HL-60/S4 treated with phorbol 12-myristate 13-acetate at 8.2 ng/mL for 4 days and 3 days (cell line): ENCODE measurements around the gene LRRC26.
"Not testable (repeated sequence)": the region's sequence is repeated elsewhere in the genome, so short reads cannot be mapped to it uniquely, and the experiment has no call there.

Source experiments
- in situ Hi-C: fragments of 300-500 bp; cut with MboI; formaldehyde crosslinking; loops from 2 replicates; pipeline ENCODE4 v1.15.0; 2022; ENCODE audit warnings: low sequenced_read_pairs

The LRRC26 gene

GRCh38 chr9:137139468-137140150, 30.2 kb downstream of the LRRC26 start:
- in situ Hi-C loops: no loop called here

- in situ Hi-C loops: no loop called here
Measured at GRCh38 chr9:137138722-137139467, 31.0 kb downstream of the LRRC26 start, which contains the start of gene GRIN1. Gene GRIN1, plus strand, starts transcription at chr9:137139154. Its CDS starts 333 bp downstream, at chr9:137139487.

GRCh38 chr9:137138058-137138721, 31.7 kb downstream of the LRRC26 start:
- in situ Hi-C loops: no loop called here

GRCh38 chr9:137136881-137137607, 32.8 kb downstream of the LRRC26 start:
- in situ Hi-C loops: no loop called here

DNA sequence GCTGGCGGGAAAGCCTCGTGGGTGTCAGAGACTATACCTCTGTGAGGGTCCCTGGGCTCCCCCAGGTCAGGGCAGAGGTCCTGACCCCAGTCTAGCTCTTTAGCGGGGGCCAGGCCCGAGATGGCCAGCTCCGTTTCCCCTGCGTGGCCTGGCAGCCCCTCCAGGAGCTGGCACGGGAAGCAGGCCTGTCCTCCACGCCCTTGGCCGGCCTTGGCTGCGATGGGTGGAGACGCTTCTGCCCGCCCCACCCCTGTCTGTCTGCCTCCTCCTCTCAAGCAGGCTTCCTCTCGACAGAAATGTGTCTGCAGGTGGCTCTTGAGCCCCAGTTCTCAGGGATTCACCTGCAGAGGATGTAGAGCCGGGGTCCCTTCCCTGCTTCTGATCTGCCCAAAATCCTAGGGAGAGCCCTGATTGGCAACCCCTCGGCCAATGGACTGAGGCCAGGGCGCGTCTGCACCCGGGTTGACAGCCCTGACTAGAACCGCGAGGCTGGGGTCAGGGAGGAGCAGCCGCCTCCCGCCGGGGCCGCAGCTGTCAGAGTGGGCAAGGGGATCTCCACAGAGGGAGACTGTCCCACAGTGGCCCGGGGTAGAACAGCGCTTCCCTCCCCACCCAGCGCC, 33.5 kb downstream of the LRRC26 start:
- in situ Hi-C loops: no loop called here

DNA sequence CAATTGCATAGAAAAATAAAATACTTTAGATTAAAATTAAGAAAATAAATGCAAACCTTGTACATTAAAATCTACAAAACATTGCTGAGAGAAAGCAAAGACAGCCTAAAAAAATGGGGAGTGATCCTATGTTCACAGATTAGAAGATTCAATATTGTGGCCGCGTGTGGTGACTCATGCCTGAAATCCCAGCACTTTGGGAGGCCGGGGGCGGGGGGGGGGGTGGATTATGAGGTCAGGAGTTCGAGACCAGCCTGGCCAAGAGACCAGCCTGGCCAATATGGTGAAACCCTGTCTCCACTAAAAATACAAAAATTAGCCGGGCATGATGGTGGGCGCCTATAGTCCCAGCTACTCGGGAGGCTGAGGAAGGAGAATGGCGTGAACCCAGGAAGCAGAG, 34.7 kb downstream of the LRRC26 start:
- in situ Hi-C loops: not testable (repeated sequence)

DNA sequence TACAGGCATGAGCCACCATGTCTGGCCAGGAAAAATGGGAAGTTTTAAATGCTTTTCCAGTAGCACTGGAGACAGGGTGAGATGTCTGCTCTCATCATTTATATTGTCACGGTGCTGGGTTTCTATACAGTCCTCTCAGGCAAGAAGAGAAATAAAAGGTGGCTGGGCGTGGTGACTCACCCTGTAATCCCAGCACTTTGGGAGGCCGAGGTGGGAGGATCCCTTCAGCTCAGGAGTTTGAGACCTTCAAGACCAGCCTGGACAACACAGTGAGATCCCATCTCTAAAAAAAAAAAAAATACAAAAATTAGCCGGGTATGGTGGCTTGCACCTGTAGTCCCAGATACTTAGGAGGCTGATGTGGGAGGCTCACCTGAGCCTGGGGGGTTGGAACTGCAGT, 35.7 kb downstream of the LRRC26 start:
- in situ Hi-C loops: no loop called here

GRCh38 chr9:137130176-137130755, 39.6 kb downstream of the LRRC26 start:
- in situ Hi-C loops: no loop called here

GRCh38 chr9:137129456-137130175, 40.2 kb downstream of the LRRC26 start:
- in situ Hi-C loops: loop anchor here (10.0 kb wide), 1 partner anchor 95 kb away; the partner anchor contains the start of genes CYSRT1, RNF208 and RNF224

DNA sequence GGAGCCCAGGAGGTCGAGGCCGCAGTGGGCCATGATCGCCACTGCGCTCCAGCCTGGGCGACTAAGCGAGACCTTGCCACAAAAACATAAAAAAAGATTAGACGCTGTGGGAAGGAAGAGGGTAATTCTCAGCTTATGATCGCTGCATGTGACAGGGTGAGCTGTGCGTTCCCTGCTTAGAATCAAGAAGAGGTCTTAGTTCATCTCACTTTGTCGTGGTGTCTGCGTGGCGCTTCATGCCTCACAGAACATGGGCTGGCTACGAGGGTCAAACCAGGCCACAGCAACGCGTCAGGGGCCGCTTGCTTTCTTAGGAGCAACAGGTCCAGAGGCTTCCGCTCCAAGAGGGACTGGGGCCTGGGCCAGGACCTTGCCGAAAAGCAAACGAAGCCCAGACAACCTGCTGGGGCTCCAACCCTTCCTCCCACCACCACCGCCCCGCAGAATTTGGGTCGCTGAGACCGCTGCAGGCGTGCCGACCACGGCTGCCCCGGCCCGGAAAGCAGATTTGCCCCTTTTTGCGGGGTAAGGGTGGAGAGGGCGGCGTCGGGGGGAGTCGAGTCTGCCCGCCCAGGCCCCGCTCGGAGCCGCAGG, 40.9 kb downstream of the LRRC26 start:
- in situ Hi-C loops: loop anchor here (10.0 kb wide), 1 partner anchor 96 kb away; the partner anchor contains the start of genes CYSRT1, RNF208 and RNF224

DNA sequence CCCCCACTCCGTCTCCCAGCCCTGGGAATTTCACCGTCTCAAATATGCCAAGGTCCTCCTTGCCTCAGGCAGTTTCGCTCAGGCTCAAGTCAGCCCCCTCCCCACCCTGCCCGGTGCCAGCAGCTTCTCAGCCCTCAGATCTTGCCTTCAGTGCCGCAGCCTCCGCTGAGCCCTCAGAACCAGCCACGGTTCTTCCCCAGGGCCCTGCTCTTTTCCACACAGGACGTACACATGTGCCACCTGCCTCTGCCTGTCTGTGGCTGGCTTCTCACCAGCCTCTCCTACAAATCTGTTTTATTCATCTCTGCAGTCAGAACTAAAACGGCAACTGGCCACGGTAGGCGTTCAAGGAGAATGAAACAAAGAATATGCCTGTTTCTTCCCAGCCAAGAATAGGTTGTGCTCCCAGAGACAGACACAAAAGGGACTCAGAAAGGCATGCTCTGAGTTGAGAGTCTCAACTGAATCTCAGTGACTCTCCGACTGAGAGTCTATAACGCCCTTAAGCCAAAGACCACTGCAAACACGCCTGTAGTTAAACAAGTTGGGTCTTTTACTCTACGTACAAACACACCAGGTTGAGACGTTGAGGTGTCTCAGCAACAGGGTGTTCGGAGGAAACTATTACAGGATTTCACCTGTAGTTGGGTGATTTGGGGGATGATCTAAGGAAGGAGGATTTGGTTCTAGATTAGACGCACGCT, 41.5 kb downstream of the LRRC26 start:
- in situ Hi-C loops: loop anchor here (10.0 kb wide), 1 partner anchor 96 kb away; the partner anchor contains the start of genes CYSRT1, RNF208 and RNF224

GRCh38 chr9:137127301-137128157, 42.3 kb downstream of the LRRC26 start:
- in situ Hi-C loops: loop anchor here (10.0 kb wide), 1 partner anchor 97 kb away; the partner anchor contains the start of genes CYSRT1, RNF208 and RNF224

- in situ Hi-C loops: loop anchor here (10.0 kb wide), 1 partner anchor 98 kb away; the partner anchor contains the start of genes CYSRT1, RNF208 and RNF224
Measured at GRCh38 chr9:137126786-137127185, 43.1 kb downstream of the LRRC26 start.

GRCh38 chr9:137123952-137124462, 45.8 kb downstream of the LRRC26 start:
- in situ Hi-C loops: loop anchor here (10.0 kb wide), 1 partner anchor 101 kb away; the partner anchor contains the start of genes CYSRT1, RNF208 and RNF224

DNA sequence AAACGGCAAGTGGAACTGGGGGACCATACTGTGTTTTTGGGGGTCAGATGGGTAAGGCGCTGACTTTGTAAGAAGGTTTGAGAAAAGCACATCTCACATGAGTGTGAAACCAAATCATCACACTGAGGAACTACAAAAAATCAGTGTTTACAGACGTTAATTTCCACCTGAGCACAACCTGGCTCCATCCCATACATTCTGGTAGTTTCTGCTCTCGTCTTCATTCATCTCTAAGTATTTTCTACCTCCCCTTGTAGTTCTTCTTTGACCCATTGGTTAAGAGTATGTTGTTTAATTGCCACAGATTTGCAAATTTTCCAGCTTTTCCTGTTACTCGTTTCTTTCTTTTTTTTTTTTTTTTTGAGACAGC, 46.4 kb downstream of the LRRC26 start:
- in situ Hi-C loops: loop anchor here (10.0 kb wide), 1 partner anchor 101 kb away; the partner anchor contains the start of genes CYSRT1, RNF208 and RNF224

- in situ Hi-C loops: loop anchor here (10.0 kb wide), 1 partner anchor 102 kb away; the partner anchor contains the start of genes CYSRT1, RNF208 and RNF224
Measured at GRCh38 chr9:137122796-137123467, 46.9 kb downstream of the LRRC26 start.
